ENCODE measurements around the gene B4GALT4.
A peak's percentile ranks its signal among the peaks of the same experiment; 100 is the strongest.

The B4GALT4 gene

GRCh38 chr3:119227070-119227850 lies 13.4 kb downstream of the B4GALT4 start:
- Mint-ChIP-seq H3K27ac (no peak overlapping the region), H3K36me3 (peaks cover 24% of the 10 kb centered on the region), H3K4me3 (no peak overlapping the region), H3K4me1 (ENCODE audit: low read depth) (peaks cover 14% of the 10 kb centered on the region), H3K27me3 (no peaks in the 10 kb centered on the region), H3K9me3 (ENCODE audit: low read depth) (no peaks in the 10 kb centered on the region)

GRCh38 chr3:119225121-119225520 lies 15.6 kb downstream of the B4GALT4 start:
- Mint-ChIP-seq H3K4me3 (no peak overlapping the region), H3K36me3 (peaks cover 20% of the 10 kb centered on the region), H3K27me3 (no peaks in the 10 kb centered on the region), H3K4me1 (ENCODE audit: low read depth) (peaks cover 20% of the 10 kb centered on the region), H3K9me3 (ENCODE audit: low read depth) (no peaks in the 10 kb centered on the region), H3K27ac (no peak overlapping the region)

- peaks cover 17% of the 10 kb centered on the region for H3K36me3 Mint-ChIP-seq
- H3K4me1 Mint-ChIP-seq (ENCODE audit: low read depth), result peaks cover 33% of the 10 kb centered on the region
- no peaks in the 10 kb centered on the region for H3K27me3 Mint-ChIP-seq
- no peaks in the 10 kb centered on the region for H3K9me3 Mint-ChIP-seq (ENCODE audit: low read depth)
- no peak overlapping the region for H3K4me3 Mint-ChIP-seq
- no peak overlapping the region for H3K27ac Mint-ChIP-seq
Measured at GRCh38 chr3:119223511-119223910, 17.2 kb downstream of the B4GALT4 start.

- H3K4me3 Mint-ChIP-seq, result no peak overlapping the region
- H3K4me1 Mint-ChIP-seq (ENCODE audit: low read depth), result peaks cover 32% of the 10 kb centered on the region
- H3K27me3 Mint-ChIP-seq, result no peaks in the 10 kb centered on the region
- peak overlapping the region; percentile 35 for H3K27ac Mint-ChIP-seq
- H3K9me3 Mint-ChIP-seq (ENCODE audit: low read depth), result no peaks in the 10 kb centered on the region
- H3K36me3 Mint-ChIP-seq, result peaks cover 14% of the 10 kb centered on the region
Measured at GRCh38 chr3:119222391-119222790, 18.3 kb downstream of the B4GALT4 start.

GRCh38 chr3:119221779-119222320 lies 18.8 kb downstream of the B4GALT4 start:
- H3K36me3 Mint-ChIP-seq, result peaks cover 16% of the 10 kb centered on the region
- H3K27me3 Mint-ChIP-seq, result no peaks in the 10 kb centered on the region
- no peak overlapping the region for H3K4me3 Mint-ChIP-seq
- peaks cover 31% of the 10 kb centered on the region for H3K4me1 Mint-ChIP-seq (ENCODE audit: low read depth)
- H3K27ac Mint-ChIP-seq, result peak overlapping the region; percentile 35
- H3K9me3 Mint-ChIP-seq (ENCODE audit: low read depth), result no peaks in the 10 kb centered on the region

- H3K36me3 Mint-ChIP-seq, result peaks cover 14% of the 10 kb centered on the region
- H3K27me3 Mint-ChIP-seq, result no peaks in the 10 kb centered on the region
- H3K9me3 Mint-ChIP-seq (ENCODE audit: low read depth), result no peaks in the 10 kb centered on the region
- peaks cover 29% of the 10 kb centered on the region for H3K4me1 Mint-ChIP-seq (ENCODE audit: low read depth)
- H3K4me3 Mint-ChIP-seq, result no peak overlapping the region
- no peak overlapping the region for H3K27ac Mint-ChIP-seq
Measured at GRCh38 chr3:119220970-119221667, 19.6 kb downstream of the B4GALT4 start.

- Mint-ChIP-seq H3K36me3 (peaks cover 21% of the 10 kb centered on the region), H3K27ac (peak overlapping the region; percentile 28), H3K4me3 (no peak overlapping the region), H3K27me3 (no peaks in the 10 kb centered on the region), H3K4me1 (ENCODE audit: low read depth) (peaks cover 26% of the 10 kb centered on the region), H3K9me3 (ENCODE audit: low read depth) (no peaks in the 10 kb centered on the region)
Measured at GRCh38 chr3:119220198-119220597, 20.5 kb downstream of the B4GALT4 start.

GRCh38 chr3:119219069-119219468 lies 21.6 kb downstream of the B4GALT4 start:
- H3K36me3 Mint-ChIP-seq, result peaks cover 21% of the 10 kb centered on the region
- H3K27ac Mint-ChIP-seq, result peak overlapping the region; percentile 77
- no peak overlapping the region for H3K4me3 Mint-ChIP-seq
- H3K9me3 Mint-ChIP-seq (ENCODE audit: low read depth), result no peaks in the 10 kb centered on the region
- no peaks in the 10 kb centered on the region for H3K27me3 Mint-ChIP-seq
- H3K4me1 Mint-ChIP-seq (ENCODE audit: low read depth), result peaks cover 22% of the 10 kb centered on the region

- Mint-ChIP-seq H3K36me3 (peaks cover 32% of the 10 kb centered on the region), H3K4me3 (no peak overlapping the region), H3K27me3 (no peaks in the 10 kb centered on the region), H3K9me3 (ENCODE audit: low read depth) (no peaks in the 10 kb centered on the region), H3K4me1 (ENCODE audit: low read depth) (peaks cover 15% of the 10 kb centered on the region), H3K27ac (no peak overlapping the region)
Measured at GRCh38 chr3:119211803-119212202, 28.9 kb downstream of the B4GALT4 start.

- Mint-ChIP-seq H3K27ac (no peak overlapping the region), H3K9me3 (ENCODE audit: low read depth) (no peaks in the 10 kb centered on the region), H3K27me3 (no peaks in the 10 kb centered on the region), H3K4me3 (no peak overlapping the region), H3K4me1 (ENCODE audit: low read depth) (peaks cover 19% of the 10 kb centered on the region), H3K36me3 (peaks cover 32% of the 10 kb centered on the region)
Measured at GRCh38 chr3:119211193-119211592, 29.5 kb downstream of the B4GALT4 start.

GRCh38 chr3:119207512-119207875 lies 33.2 kb downstream of the B4GALT4 start:
- Mint-ChIP-seq H3K9me3 (ENCODE audit: low read depth) (no peaks in the 10 kb centered on the region), H3K4me1 (ENCODE audit: low read depth) (peaks cover 30% of the 10 kb centered on the region), H3K36me3 (peaks cover 30% of the 10 kb centered on the region), H3K4me3 (no peak overlapping the region), H3K27ac (no peak overlapping the region), H3K27me3 (no peaks in the 10 kb centered on the region)

GRCh38 chr3:119206611-119207511 lies 33.8 kb downstream of the B4GALT4 start:
- Mint-ChIP-seq H3K4me3 (no peak overlapping the region), H3K4me1 (ENCODE audit: low read depth) (peaks cover 30% of the 10 kb centered on the region), H3K9me3 (ENCODE audit: low read depth) (no peaks in the 10 kb centered on the region), H3K36me3 (peaks cover 30% of the 10 kb centered on the region), H3K27me3 (no peaks in the 10 kb centered on the region), H3K27ac (no peak overlapping the region)

- H3K27me3 Mint-ChIP-seq, result no peaks in the 10 kb centered on the region
- peaks cover 26% of the 10 kb centered on the region for H3K36me3 Mint-ChIP-seq
- peaks cover 30% of the 10 kb centered on the region for H3K4me1 Mint-ChIP-seq (ENCODE audit: low read depth)
- H3K27ac Mint-ChIP-seq, result no peak overlapping the region
- no peaks in the 10 kb centered on the region for H3K9me3 Mint-ChIP-seq (ENCODE audit: low read depth)
- no peak overlapping the region for H3K4me3 Mint-ChIP-seq
Measured at GRCh38 chr3:119205685-119206084, 35.0 kb downstream of the B4GALT4 start.

GRCh38 chr3:119205209-119205608 lies 35.5 kb downstream of the B4GALT4 start:
- Mint-ChIP-seq H3K4me1 (ENCODE audit: low read depth) (peaks cover 30% of the 10 kb centered on the region), H3K27me3 (no peaks in the 10 kb centered on the region), H3K36me3 (peaks cover 23% of the 10 kb centered on the region), H3K27ac (no peak overlapping the region), H3K9me3 (ENCODE audit: low read depth) (no peaks in the 10 kb centered on the region), H3K4me3 (no peak overlapping the region)
